Measurements from ENCODE around the gene OSBPL1A. TPM values are rescaled to one million over a fixed set of nuclear protein-coding genes. Genes with fewer than 3 reads are reported as not detected.

OSBPL1A gene
- total RNA-seq, 1 experiment from 2014 or later: 37.4 TPM

- no peaks in the 10 kb centered on the region for H4K20me1 ChIP-seq (ENCODE audit: insufficient read depth)
- no peak for TF ChIP-seq EZH2 (IDR thresholded peaks at IDR 0.05; ENCODE audit: low read depth)
- TF ChIP-seq CTCF (conservative IDR thresholded peaks at IDR 0.05): no peak
- H3K27me3 ChIP-seq (ENCODE audit: insufficient read depth, low read depth): no peaks in the 10 kb centered on the region
- H3K9me2 ChIP-seq (ENCODE audit: insufficient read depth): no peaks in the 10 kb centered on the region
- BruUV-seq (replicated peaks): TSS peak; percentile 70
- no peaks in the 10 kb centered on the region for H3K9me3 ChIP-seq (ENCODE audit: insufficient read depth, low read depth)
- ChIA-PET CTCF (no interaction called here), POLR2A (ENCODE audit: unreplicated experiment) (interaction anchor here (0.6 to 0.9 kb wide), 4 partner anchors 212 to 870 kb away, joined by 3 to 5 read pairs (median 4); no protein-coding TSS in a partner anchor)
- H3K36me3 ChIP-seq (ENCODE audit: low read depth): peaks cover 3% of the 10 kb centered on the region; the same call in 1 of the 2 replicates
- peak within 1 kb of the TSS; percentile 77 for H3K27ac ChIP-seq
- no peaks in the 10 kb centered on the region for H3F3A ChIP-seq (ENCODE audit: insufficient read depth, low read depth)
- H3K4me1 ChIP-seq (replicated peaks; ENCODE audit: insufficient read depth): peaks cover 10% of the 10 kb centered on the region
- H3K79me2 ChIP-seq (ENCODE audit: low read depth): peaks cover 22% of the 10 kb centered on the region
- intact Hi-C loops (cut with micrococcal nuclease; ENCODE audit: unreplicated experiment): no loop called here
- peak within 1 kb of the TSS; percentile 92 for H2AFZ ChIP-seq
- peak within 1 kb of the TSS; percentile 84 for H3K4me3 ChIP-seq
- peak within 1 kb of the TSS; percentile 79 for H3K4me2 ChIP-seq
- peak; percentile 52 to 77 for DNase-seq
Observed at GRCh38 chr18:24426398-24427294, 29.0 kb upstream of the OSBPL1A start, which contains the start of gene IMPACT. Gene IMPACT (plus strand): TSS chr18:24426670. CDS start chr18:24426757, 87 bp downstream.

- peak overlapping the region; percentile 77 for H3K27ac ChIP-seq
Observed at GRCh38 chr18:24426073-24426397, 28.4 kb upstream of the OSBPL1A start.

More at GRCh38 chr18:24426073-24426397, 28.4 kb upstream of the OSBPL1A start:
- Histone ChIP-seq H3K27me3 (ENCODE audit: insufficient read depth, low read depth) (no peaks in the 10 kb centered on the region), H3K36me3 (ENCODE audit: low read depth) (peaks cover 3% of the 10 kb centered on the region; the same call in 1 of the 2 replicates), H3K79me2 (ENCODE audit: low read depth) (peaks cover 22% of the 10 kb centered on the region), H3K9me3 (ENCODE audit: insufficient read depth, low read depth) (no peaks in the 10 kb centered on the region), H4K20me1 (ENCODE audit: insufficient read depth) (no peaks in the 10 kb centered on the region), H3K4me2 (peak overlapping the region; percentile 79), H3K4me3 (peak overlapping the region; percentile 84; the same call in 1 of the 2 replicates), H2AFZ (peak overlapping the region; percentile 92), H3F3A (ENCODE audit: insufficient read depth, low read depth) (no peaks in the 10 kb centered on the region), H3K9me2 (ENCODE audit: insufficient read depth) (no peaks in the 10 kb centered on the region), H3K4me1 (replicated peaks; ENCODE audit: insufficient read depth) (peaks cover 10% of the 10 kb centered on the region)
- DNase-seq: no peak
- ChIA-PET CTCF (no interaction called here), POLR2A (ENCODE audit: unreplicated experiment) (interaction anchor here (0.6 to 0.9 kb wide), 4 partner anchors 211 to 871 kb away, joined by 3 to 5 read pairs (median 4); no protein-coding TSS in a partner anchor)
- TF ChIP-seq EZH2 (IDR thresholded peaks at IDR 0.05; ENCODE audit: low read depth): no peak
- no peak for TF ChIP-seq CTCF (conservative IDR thresholded peaks at IDR 0.05)
- intact Hi-C loops (cut with micrococcal nuclease; ENCODE audit: unreplicated experiment): no loop called here
- TSS peak; percentile 93 for BruUV-seq (replicated peaks)

All from PC-9 (cell line).